Lung (tissue), 12 donors: ENCODE measurements around the gene GALNT9. TPM values are rescaled to one million over a fixed set of nuclear protein-coding genes. Genes with fewer than 3 reads are reported as not detected.

Source experiments
- ATAC-seq: fragments of 200-7000 bp; cut with Tn5 transposase; one replicate; pipeline ENCODE4 v1.9.1; 2020; ENCODE audit warnings: moderate number of reproducible peaks; ENCODE audit not compliant: insufficient read depth, low FRiP score
- DNase-seq, 3 donors: peaks; one replicate each; pipeline ENCODE4 v3.0.0-alpha.2; 2013 to 2017
- H3K27ac ChIP-seq, 2 donors: one replicate each; pipeline ENCODE4 v1.5.1; 2013; ENCODE audit warnings: mild to moderate bottlenecking in 2 of 2, moderate library complexity in 2 of 2, control low read depth in 1 of 2, inconsistent platforms in 1 of 2, low read depth in 1 of 2, low read length in 1 of 2
- H3K27me3 ChIP-seq, 3 donors: one replicate each; pipeline ENCODE4 v1.5.1; 2013; ENCODE audit warnings: low read length in 2 of 3; ENCODE audit not compliant: control insufficient read depth in 3 of 3, insufficient read depth in 3 of 3
- H3K36me3 ChIP-seq, 4 donors: one replicate each; pipeline ENCODE4 v1.5.1; 2013; ENCODE audit warnings: low read length in 4 of 4, mild to moderate bottlenecking in 1 of 4, moderate library complexity in 1 of 4; ENCODE audit not compliant: control insufficient read depth in 4 of 4, insufficient read depth in 4 of 4
- H3K4me1 ChIP-seq, 5 donors: one replicate each; pipeline ENCODE4 v1.5.1; 2013; ENCODE audit warnings: low read length in 5 of 5, mild to moderate bottlenecking in 2 of 5, moderate library complexity in 1 of 5; ENCODE audit not compliant: control insufficient read depth in 5 of 5, insufficient read depth in 5 of 5
- H3K4me3 ChIP-seq: one replicate; pipeline ENCODE4 v1.5.1; 2013; ENCODE audit warnings: mild to moderate bottlenecking, control low read depth, moderate library complexity
- H3K9ac ChIP-seq, 2 donors: one replicate each; pipeline ENCODE4 v1.5.1; 2013; ENCODE audit warnings: low read length in 2 of 2, control low read depth in 1 of 2; ENCODE audit not compliant: insufficient read depth in 1 of 2
- H3K9me3 ChIP-seq, 4 donors: one replicate each; pipeline ENCODE4 v1.5.1; 2013; ENCODE audit warnings: low read length in 3 of 4, mild to moderate bottlenecking in 1 of 4, moderate library complexity in 1 of 4; ENCODE audit not compliant: control insufficient read depth in 4 of 4, insufficient read depth in 3 of 4
- CTCF ChIP-seq: IDR thresholded peaks from 2 replicates; pipeline ENCODE4 v1.5.1; 2012; ENCODE audit warnings: mild to moderate bottlenecking; ENCODE audit errors: control extremely low read depth, extremely low read depth
- WGBS, 2 donors: extraction: QIAGEN DNeasy Blood & Tissue Kit; methylation state at CpG; one replicate each; pipeline ENCODE4 v1.1.7; 2013; 5-methylcytosine and 5-hydroxymethylcytosine counted together
- polyA plus RNA-seq, 2 donors: library from polyadenylated mRNA; stranded (reverse); fragments of 200-250 nt; gene quantifications; one replicate each; pipeline ENCODE4 v1.2.1, GENCODE V29; 2013
- total RNA-seq, 2 donors: library from RNA; depleted of rRNA in 1 of 2; stranded (reverse); fragments of >200 nt in 1 of 2; gene quantifications; one replicate each; pipeline ENCODE4 v1.2.1, GENCODE V29; 2014 to 2021
- donor health status: control.
- donor health status: control.
- donor health status: Bipolar disorder and iron deficiency.
- donor health status: healthy.
- donor health status: DM: yes; HTN: yes; CAD: no.

Gene GALNT9
- total and polyA plus RNA-seq, 4 donors, result 0.13 to 1.7 (median 0.79) TPM

- Histone ChIP-seq H3K4me1 (peaks cover 0 to 2% (median 0%) of the 10 kb centered on the region in 5 donors), H3K9ac (no peak overlapping the region), H3K9me3 (peaks cover 0 to 4% (median 0%) of the 10 kb centered on the region in 4 donors), H3K27me3 (peaks cover under 1 to 22% (median 3%) of the 10 kb centered on the region in 3 donors), H3K36me3 (no peaks in the 10 kb centered on the region), H3K27ac (no peak overlapping the region), H3K4me3 (no peak overlapping the region)
- DNase-seq, result no peak
- TF ChIP-seq CTCF, result no peak
- WGBS, 2 donors, result 81 to 83% methylated on average over 18 of the region's 18 CpGs
- no peak for ATAC-seq
These were observed 130.3 kb downstream of the GALNT9 start for GRCh38 chr12:132199101-132199500.

GRCh38 chr12:132197581-132198354 is 131.6 kb downstream of the GALNT9 start:
- TF ChIP-seq CTCF, result no peak
- H3K4me1 ChIP-seq, result no peaks in the 10 kb centered on the region
- peaks cover 0 to 20% (median 0%) of the 10 kb centered on the region in 3 donors for H3K27me3 ChIP-seq
- no peaks in the 10 kb centered on the region for H3K36me3 ChIP-seq
- DNase-seq, result peak in 2 of 3 donors; percentile 29 to 54
- H3K9me3 ChIP-seq, result peaks cover 0 to 14% (median 2%) of the 10 kb centered on the region in 4 donors
- no peak overlapping the region for H3K27ac ChIP-seq
- no peak overlapping the region for H3K4me3 ChIP-seq
- WGBS, 2 donors, result 84 to 85% methylated on average over 44 of the region's 44 CpGs
- H3K9ac ChIP-seq, result no peak overlapping the region
- no peak for ATAC-seq

- Histone ChIP-seq H3K4me3 (no peak overlapping the region), H3K36me3 (no peaks in the 10 kb centered on the region), H3K9ac (no peak overlapping the region), H3K27me3 (peaks cover 0 to 23% (median 0%) of the 10 kb centered on the region in 3 donors), H3K27ac (no peak overlapping the region), H3K9me3 (peaks cover 0 to 14% (median 2%) of the 10 kb centered on the region in 4 donors), H3K4me1 (no peaks in the 10 kb centered on the region)
- ATAC-seq (no peak), DNase-seq (no peak)
- no peak for TF ChIP-seq CTCF
- 83 to 90% methylated on average over 22 of the region's 22 CpGs for WGBS, 2 donors
These were observed 132.5 kb downstream of the GALNT9 start for GRCh38 chr12:132196873-132197390.
